OCI-LY7 (cell line): ENCODE results near the gene SPSB3. TPM values are rescaled to one million over a fixed set of nuclear protein-coding genes. Genes with fewer than 3 reads are reported as not detected.

Source experiments
- BruUV-seq: library from RNA; stranded (reverse); fragments of 400-500 nt; replicated peaks from 2 replicates; lab custom pipeline; 2021; lab: Mats Ljungman, UMichigan
- CTCF ChIA-PET: fragments of 300-600 bp; sonication (Branson Sonifier 250); formaldehyde crosslinking; loops from one replicate; lab custom pipeline; 2022; ENCODE audit warnings: antibody characterized with exemption; ENCODE audit not compliant: unreplicated experiment; lab: Charles Lee
- POLR2A ChIA-PET: fragments of 300-600 bp; sonication (Branson Sonifier 250); formaldehyde crosslinking; loops from one replicate; lab custom pipeline; 2022; ENCODE audit warnings: antibody characterized with exemption; lab: Charles Lee
- DNase-seq: peaks from one replicate; pipeline ENCODE4 v3.0.0-alpha.2; 2015; ENCODE audit warnings: low spot score
- H2AFZ ChIP-seq: fragments of 200-600 bp; sonication (generic), shearing (Covaris generic); 2 replicates; pipeline ENCODE4 v1.6.1; 2014; ENCODE audit warnings: mild to moderate bottlenecking, antibody characterized with exemption, low read length, moderate library complexity
- H3K27ac ChIP-seq: fragments of 200-600 bp; sonication (generic); 2 replicates; pipeline ENCODE4 v1.5.1; 2014; ENCODE audit warnings: mixed run types, low read depth, mild to moderate bottlenecking, moderate library complexity, low read length, inconsistent platforms; ENCODE audit not compliant: poor library complexity, severe bottlenecking
- H3K36me3 ChIP-seq: fragments of 200-600 bp; sonication (generic); 2 replicates; pipeline ENCODE4 v1.6.1; 2014; ENCODE audit warnings: mild to moderate bottlenecking, antibody characterized with exemption, low read length, moderate library complexity, mixed read lengths; ENCODE audit not compliant: insufficient read depth
- H3K4me1 ChIP-seq: fragments of 200-600 bp; sonication (generic); 2 replicates; pipeline ENCODE4 v1.5.1; 2014; ENCODE audit warnings: mild to moderate bottlenecking, low read length; ENCODE audit not compliant: insufficient read depth, poor library complexity, severe bottlenecking
- H3K4me2 ChIP-seq: fragments of 200-600 bp; sonication (generic); 2 replicates; pipeline ENCODE4 v1.6.1; 2014; ENCODE audit warnings: mild to moderate bottlenecking, low read length
- H3K4me3 ChIP-seq: fragments of 200-600 bp; sonication (generic); 2 replicates; pipeline ENCODE4 v1.5.1; 2014; ENCODE audit warnings: mild to moderate bottlenecking, low read depth, low read length; ENCODE audit not compliant: poor library complexity, severe bottlenecking
- H3K79me2 ChIP-seq: fragments of 200-600 bp; sonication (generic); 2 replicates; pipeline ENCODE4 v1.6.1; 2016; ENCODE audit warnings: low read depth, mild to moderate bottlenecking, low read length, moderate library complexity, mixed read lengths; ENCODE audit not compliant: insufficient read depth
- H3K9me2 ChIP-seq: fragments of 200-600 bp; sonication (generic); 2 replicates; pipeline ENCODE4 v1.6.1; 2016; ENCODE audit warnings: mild to moderate bottlenecking, low read length, mixed read lengths; ENCODE audit not compliant: insufficient read depth
- H3K9me3 ChIP-seq: fragments of 200-600 bp; sonication (generic); 2 replicates; pipeline ENCODE4 v1.6.1; 2014; ENCODE audit warnings: mild to moderate bottlenecking, mixed run types, low read length, mixed read lengths
- H4K20me1 ChIP-seq: fragments of 200-600 bp; sonication (generic); 2 replicates; pipeline ENCODE4 v1.6.1; 2014; ENCODE audit warnings: mild to moderate bottlenecking, antibody characterized with exemption, low read length, moderate library complexity, mixed read lengths; ENCODE audit not compliant: insufficient read depth
- CTCF ChIP-seq: fragments of 200-600 bp; sonication (generic); conservative IDR thresholded peaks from 2 replicates; pipeline ENCODE4 v1.5.1; 2014; ENCODE audit warnings: mild to moderate bottlenecking, antibody characterized with exemption, low read length, moderate library complexity, mixed read lengths
- EZH2phosphoT487 ChIP-seq: fragments of 200-600 bp; sonication (generic); IDR thresholded peaks from 2 replicates; pipeline ENCODE4 v1.6.1; 2018; ENCODE audit warnings: low read depth, borderline replicate concordance, mild to moderate bottlenecking, mixed run types, antibody characterized with exemption, low read length, moderate library complexity, mixed read lengths
- intact Hi-C: fragments of 100-400 bp; cut with micrococcal nuclease; formaldehyde crosslinking; loops from one replicate; pipeline ENCODE4 v1.10.0; 2022; ENCODE audit not compliant: unreplicated experiment
- total RNA-seq, 2 experiments: library from RNA; depleted of rRNA in 1 of 2; stranded (reverse); fragments of >200 nt in 1 of 2; shearing (Covaris generic) in 1 of 2; gene quantifications; 2 replicates each; pipeline ENCODE4 v1.2.3, GENCODE V29; 2014 to 2022

SPSB3 gene
- total RNA-seq, 2 experiments from 2014 or later = 33.6 to 52.4 TPM

DNA sequence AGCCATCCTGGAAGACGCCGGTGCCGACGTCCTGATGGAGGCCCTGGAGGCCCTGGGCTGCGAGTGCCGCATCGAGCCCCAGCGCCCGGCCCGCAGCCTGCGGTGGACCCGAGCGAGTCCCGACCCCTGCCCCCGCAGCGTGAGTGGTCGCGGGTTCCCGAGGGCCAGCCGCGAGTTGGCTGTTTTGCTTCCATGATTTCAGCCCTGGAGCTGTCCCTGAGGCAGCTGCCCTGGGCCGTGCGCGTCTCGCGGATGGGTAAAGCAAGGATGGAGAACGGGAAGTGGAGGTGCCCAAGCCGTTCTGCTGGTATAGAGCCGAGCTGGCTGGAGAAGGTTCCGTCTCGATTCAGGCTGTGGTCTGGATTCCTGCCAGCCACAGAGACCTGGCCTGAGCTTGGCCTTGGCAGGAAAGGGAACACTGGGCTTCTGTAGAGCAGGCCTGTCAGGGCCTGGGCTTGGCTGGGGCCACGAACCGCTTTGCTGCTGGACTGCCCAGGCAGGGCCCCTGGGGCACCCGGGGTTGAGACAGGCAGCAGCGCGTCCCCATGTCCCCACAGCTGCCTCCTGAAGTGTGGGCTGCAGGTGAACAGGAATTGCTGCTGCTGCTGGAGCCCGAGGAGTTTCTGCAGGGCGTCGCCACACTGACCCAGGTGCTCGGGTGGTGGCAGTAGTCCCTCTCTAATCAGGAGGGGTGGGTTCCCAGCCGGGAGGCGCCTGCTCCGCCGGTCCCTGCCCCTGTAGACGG is 8.5 kb downstream of the SPSB3 start:
- DNase-seq = peak; percentile 50
- CTCF ChIA-PET = no interaction called here
- intact Hi-C loops = loop anchor here (1.0 to 5.0 kb wide), 4 partner anchors 8 to 162 kb away; partner anchors contain the start of genes CRAMP1, IFT140, JPT2 and MAPK8IP3

DNA sequence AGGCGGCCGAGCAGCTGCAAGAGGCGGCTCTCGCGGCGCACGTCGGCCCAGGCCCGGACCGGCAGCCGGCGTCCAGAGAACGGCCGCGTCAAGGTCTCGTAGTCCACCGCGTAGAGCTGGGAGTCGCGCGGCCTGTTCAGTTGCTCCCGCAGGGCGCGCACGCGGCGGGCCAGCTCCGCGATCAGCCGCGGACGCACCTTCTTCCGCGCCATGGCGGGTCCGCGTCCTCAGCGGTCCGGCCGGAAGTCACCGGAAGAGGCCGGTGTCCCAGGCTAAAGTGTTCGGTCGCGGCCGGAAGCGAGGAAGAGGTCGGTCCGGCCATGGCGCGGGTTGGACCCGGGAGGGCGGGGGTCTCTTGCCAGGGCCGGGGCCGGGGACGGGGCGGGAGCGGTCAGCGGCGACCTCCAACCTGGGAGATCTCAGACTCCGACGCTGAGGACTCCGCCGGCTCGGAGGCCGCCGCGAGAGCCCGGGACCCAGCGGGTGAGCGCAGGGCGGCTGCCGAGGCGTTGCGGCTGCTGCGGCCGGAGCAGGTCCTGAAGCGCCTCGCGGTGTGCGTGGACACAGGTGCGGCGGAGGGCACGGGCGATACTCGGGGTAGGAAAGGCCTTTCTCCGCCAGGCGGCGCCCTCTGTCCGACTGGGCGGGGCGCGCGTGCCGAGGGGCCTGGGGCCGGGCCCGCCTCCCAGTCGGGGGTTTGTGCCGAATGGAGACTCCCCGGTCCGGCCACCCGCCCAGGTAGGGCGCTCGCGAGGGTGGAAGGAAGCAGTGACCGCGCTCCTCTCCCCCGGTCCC is 9.3 kb downstream of the SPSB3 start, which contains the start of gene MRPS34:
Gene MRPS34, minus strand, starts transcription at position 227 of the 795 bp plus-strand sequence. Its CDS starts 15 bp downstream, at position 212.
- peaks cover 23% of the 10 kb centered on the region for H3K4me1 ChIP-seq
- POLR2A ChIA-PET = interaction anchor here (1.9 kb wide), 1 partner anchor 10 kb away, joined by 9 read pairs; the partner anchor contains the start of genes NUBP2 and SPSB3
- H3K27ac ChIP-seq = peak within 1 kb of the TSS; percentile 89
- H2AFZ ChIP-seq = peak within 1 kb of the TSS; percentile 40; the same call in 1 of the 2 replicates
- H3K9me2 ChIP-seq = no peaks in the 10 kb centered on the region
- H3K4me3 ChIP-seq = peak within 1 kb of the TSS; percentile 98
- H3K36me3 ChIP-seq = peaks cover 67% of the 10 kb centered on the region
- no peaks in the 10 kb centered on the region for H4K20me1 ChIP-seq
- intact Hi-C loops = loop anchor here (1.0 to 5.0 kb wide), 4 partner anchors 9 to 161 kb away; partner anchors contain the start of genes CRAMP1, IFT140, JPT2 and MAPK8IP3
- H3K9me3 ChIP-seq = no peaks in the 10 kb centered on the region
- CTCF ChIA-PET = no interaction called here
- peak within 1 kb of the TSS; percentile 100 for H3K4me2 ChIP-seq
- peaks cover 26% of the 10 kb centered on the region; the same call in 1 of the 2 replicates for H3K79me2 ChIP-seq
- peak; percentile 92 for DNase-seq
- BruUV-seq = no TSS peak
- TF ChIP-seq CTCF (peak; percentile 80), EZH2phosphoT487 (no peak)

More for the DNA sequence above, 8.5 kb downstream of the SPSB3 start:
- peak overlapping the region; percentile 100 for H3K4me2 ChIP-seq
- H3K9me3 ChIP-seq = no peaks in the 10 kb centered on the region
- no peaks in the 10 kb centered on the region for H3K9me2 ChIP-seq
- peaks cover 66% of the 10 kb centered on the region for H3K36me3 ChIP-seq
- H3K4me1 ChIP-seq = peaks cover 23% of the 10 kb centered on the region
- POLR2A ChIA-PET = no interaction called here
- no peak overlapping the region for H2AFZ ChIP-seq
- H3K4me3 ChIP-seq = peak overlapping the region; percentile 98
- TF ChIP-seq EZH2phosphoT487 (no peak), CTCF (no peak; the same call in 1 of the 2 replicates)
- H3K79me2 ChIP-seq = peaks cover 26% of the 10 kb centered on the region; the same call in 1 of the 2 replicates
- peak overlapping the region; percentile 89 for H3K27ac ChIP-seq
- H4K20me1 ChIP-seq = no peaks in the 10 kb centered on the region
- BruUV-seq = no TSS peak
